ENCODE measurements around the gene UBR3. TPM values are rescaled to one million over a fixed set of nuclear protein-coding genes. Genes with fewer than 3 reads are reported as not detected.
"Not testable (repeated sequence)": the region's sequence is repeated elsewhere in the genome, so short reads cannot be mapped to it uniquely, and the experiment has no call there.

The UBR3 gene
- total and polyA plus RNA-seq, 8 donors, result 4.8 to 151 (median 37.3) TPM

- WGBS, 5 donors, result 31 to 58% (median 48%) methylated on average over 1 of the region's 1 CpG
- Histone ChIP-seq H3K27ac (no peak overlapping the region), H3K4me1 (peaks cover 5 to 18% (median 12%) of the 10 kb centered on the region in 4 donors), H3K27me3 (no peaks in the 10 kb centered on the region), H3K9me3 (no peaks in the 10 kb centered on the region), H3K4me3 (no peak overlapping the region), H3K36me3 (peaks cover 0 to 7% (median 0%) of the 10 kb centered on the region in 4 donors)
- intact Hi-C loops (cut with DNase I; ENCODE audit: low total_unique reads), result no loop called here
- TF ChIP-seq EP300 (IDR thresholded peaks at IDR 0.05) (no peak), CTCF (IDR thresholded peaks at IDR 0.05) (no peak), POLR2AphosphoS5 (IDR thresholded peaks at IDR 0.05) (no peak), POLR2A (IDR thresholded peaks at IDR 0.05) (no peak)
- DNase-seq, result no peak
Measured at GRCh38 chr2:169887120-169887519, 59.9 kb downstream of the UBR3 start.

- Histone ChIP-seq H3K36me3 (peaks cover 0 to 20% (median 10%) of the 10 kb centered on the region in 4 donors), H3K27me3 (no peaks in the 10 kb centered on the region), H3K4me3 (no peak overlapping the region), H3K27ac (peak overlapping the region in 2 of 5 donors; percentile 3 to 8), H3K9me3 (no peaks in the 10 kb centered on the region), H3K4me1 (peaks cover 7 to 27% (median 18%) of the 10 kb centered on the region in 4 donors)
- peak in 1 of 3 donors; percentile 6 for TF ChIP-seq POLR2AphosphoS5 (IDR thresholded peaks at IDR 0.05)
- no peak for TF ChIP-seq EP300 (IDR thresholded peaks at IDR 0.05)
- intact Hi-C loops (cut with DNase I; ENCODE audit: low total_unique reads), result no loop called here
- peak in 1 of 2 donors; percentile 54 for DNase-seq
- WGBS, 5 donors, result 11 to 30% (median 25%) methylated on average over 3 of the region's 3 CpGs
Measured at GRCh38 chr2:169891593-169892298, 64.5 kb downstream of the UBR3 start.

GRCh38 chr2:169892951-169893350 is 65.7 kb downstream of the UBR3 start:
- H3K4me1 ChIP-seq, result peaks cover 7 to 21% (median 18%) of the 10 kb centered on the region in 4 donors
- H3K4me3 ChIP-seq, result no peak overlapping the region
- TF ChIP-seq EP300 (IDR thresholded peaks at IDR 0.05) (no peak), POLR2AphosphoS5 (IDR thresholded peaks at IDR 0.05) (no peak), POLR2A (IDR thresholded peaks at IDR 0.05) (no peak), CTCF (IDR thresholded peaks at IDR 0.05) (no peak)
- no peaks in the 10 kb centered on the region for H3K9me3 ChIP-seq
- DNase-seq, result no peak
- 62 to 92% (median 80%) methylated on average over 1 of the region's 1 CpG for WGBS, 5 donors
- no peaks in the 10 kb centered on the region for H3K27me3 ChIP-seq
- no peak overlapping the region for H3K27ac ChIP-seq
- H3K36me3 ChIP-seq, result peaks cover 0 to 27% (median 17%) of the 10 kb centered on the region in 4 donors
- intact Hi-C loops (cut with DNase I; ENCODE audit: low total_unique reads), result no loop called here

- Histone ChIP-seq H3K9me3 (no peaks in the 10 kb centered on the region), H3K27ac (no peak overlapping the region), H3K27me3 (no peaks in the 10 kb centered on the region), H3K36me3 (peaks cover 0 to 48% (median 31%) of the 10 kb centered on the region in 4 donors), H3K4me3 (no peak overlapping the region), H3K4me1 (peaks cover 7 to 21% (median 18%) of the 10 kb centered on the region in 4 donors)
- 96 to 99% (median 97%) methylated on average over 3 of the region's 3 CpGs for WGBS, 5 donors
- no peak for TF ChIP-seq EP300 (IDR thresholded peaks at IDR 0.05)
- intact Hi-C loops (cut with DNase I; ENCODE audit: low total_unique reads), result no loop called here
- DNase-seq, result no peak
Measured at GRCh38 chr2:169895294-169895985, 68.2 kb downstream of the UBR3 start.

GRCh38 chr2:169897834-169898233 is 70.6 kb downstream of the UBR3 start:
- no peak for DNase-seq
- no peak for TF ChIP-seq POLR2AphosphoS5 (IDR thresholded peaks at IDR 0.05)
- no peak for TF ChIP-seq POLR2A (IDR thresholded peaks at IDR 0.05)
- TF ChIP-seq CTCF (IDR thresholded peaks at IDR 0.05), result no peak
- TF ChIP-seq EP300 (IDR thresholded peaks at IDR 0.05), result no peak
- intact Hi-C loops (cut with DNase I; ENCODE audit: low total_unique reads), result no loop called here
- Histone ChIP-seq H3K36me3 (peaks cover 0 to 57% (median 35%) of the 10 kb centered on the region in 4 donors), H3K27me3 (no peaks in the 10 kb centered on the region), H3K4me3 (no peak overlapping the region), H3K4me1 (peaks cover 0 to 3% (median under 1%) of the 10 kb centered on the region in 4 donors), H3K9me3 (no peaks in the 10 kb centered on the region), H3K27ac (no peak overlapping the region)

GRCh38 chr2:169900103-169900502 is 72.8 kb downstream of the UBR3 start:
- H3K9me3 ChIP-seq; DNase-seq; H3K4me3 ChIP-seq; H3K27ac ChIP-seq; intact Hi-C loops (cut with DNase I; ENCODE audit: low total_unique reads); H3K4me1 ChIP-seq; H3K27me3 ChIP-seq: not testable (repeated sequence)
- H3K36me3 ChIP-seq, result peaks cover 0 to 54% (median 34%) of the 10 kb centered on the region in 4 donors
- 82 to 90% (median 88%) methylated on average over 4 of the region's 4 CpGs for WGBS, 5 donors
